Colonic mucosa (tissue), 4 donors: ENCODE results near the gene TBX5. TPM values are rescaled to one million over a fixed set of nuclear protein-coding genes. Genes with fewer than 3 reads are reported as not detected.

ENCODE experiments used
- DNase-seq: peaks from one replicate; pipeline ENCODE4 v3.0.0-alpha.2; 2020
- H3K27ac ChIP-seq: fragments of 200-600 bp; one replicate; pipeline ENCODE4 v1.8.0; 2021
- H3K27me3 ChIP-seq: fragments of 200-600 bp; one replicate; pipeline ENCODE4 v1.8.0; 2021
- H3K36me3 ChIP-seq: fragments of 200-600 bp; one replicate; pipeline ENCODE4 v1.8.0; 2021
- H3K4me1 ChIP-seq: fragments of 200-600 bp; one replicate; pipeline ENCODE4 v1.8.0; 2021; ENCODE audit warnings: mild to moderate bottlenecking
- H3K4me3 ChIP-seq: fragments of 200-600 bp; one replicate; pipeline ENCODE4 v1.8.0; 2021
- H3K9ac ChIP-seq, 2 donors: one replicate each; pipeline ENCODE4 v1.7.0; 2013; ENCODE audit warnings: control low read depth in 2 of 2, low read depth in 2 of 2, low read length in 2 of 2
- H3K9me3 ChIP-seq: fragments of 200-600 bp; one replicate; pipeline ENCODE4 v1.8.0; 2021
- CTCF ChIP-seq: fragments of 200-600 bp; IDR thresholded peaks from one replicate; pipeline ENCODE4 v1.8.0; 2022; ENCODE audit warnings: antibody characterized with exemption, mild to moderate bottlenecking
- intact Hi-C: fragments of 100-400 bp; cut with DNase I; formaldehyde crosslinking; loops from one replicate; pipeline ENCODE4 v1.14.1; 2022
- total RNA-seq, 2 donors: library from RNA; stranded (reverse); fragmentation: NEBNext Ultra II Directional in 1 of 2; extraction: Animal tissue kit (Norgen Biotek cat#: 25700) in 1 of 2; gene quantifications; one replicate each; pipeline ENCODE4 v1.2.1, GENCODE V29; 2021
- donor health status: healthy.
- donor health status: DM: no; HTN: no; CAD: no.
- donor health status: DM: no; HTN: no; CAD: no.

The TBX5 gene
- total RNA-seq, 2 donors from 2014 or later, result not detected

GRCh38 chr12:114447799-114448617, 42.1 kb upstream of the TBX5 start:
- no peak overlapping the region for H3K27ac ChIP-seq
- H3K27me3 ChIP-seq, result peaks cover 56% of the 10 kb centered on the region
- H3K4me3 ChIP-seq, result no peak overlapping the region
- intact Hi-C loops, result no loop called here
- DNase-seq, result no peak
- H3K4me1 ChIP-seq, result no peaks in the 10 kb centered on the region
- H3K9ac ChIP-seq, result no peak overlapping the region
- TF ChIP-seq CTCF, result no peak
- H3K9me3 ChIP-seq, result no peaks in the 10 kb centered on the region
- H3K36me3 ChIP-seq, result no peaks in the 10 kb centered on the region

- no peak for TF ChIP-seq CTCF
- peaks cover 56% of the 10 kb centered on the region for H3K27me3 ChIP-seq
- H3K4me1 ChIP-seq, result no peaks in the 10 kb centered on the region
- intact Hi-C loops, result no loop called here
- H3K4me3 ChIP-seq, result no peak overlapping the region
- H3K27ac ChIP-seq, result no peak overlapping the region
- no peak for DNase-seq
- H3K9ac ChIP-seq, result no peak overlapping the region
- H3K9me3 ChIP-seq, result no peaks in the 10 kb centered on the region
- no peaks in the 10 kb centered on the region for H3K36me3 ChIP-seq
These were observed 41.4 kb upstream of the TBX5 start for GRCh38 chr12:114447274-114447716.

- Histone ChIP-seq H3K9ac (no peak overlapping the region), H3K27me3 (peaks cover 62% of the 10 kb centered on the region), H3K9me3 (no peaks in the 10 kb centered on the region), H3K27ac (no peak overlapping the region), H3K36me3 (no peaks in the 10 kb centered on the region), H3K4me3 (no peak overlapping the region), H3K4me1 (no peaks in the 10 kb centered on the region)
- no peak for TF ChIP-seq CTCF
- intact Hi-C loops, result no loop called here
- DNase-seq, result no peak
These were observed 39.7 kb upstream of the TBX5 start for GRCh38 chr12:114445401-114446323.

- no peaks in the 10 kb centered on the region for H3K4me1 ChIP-seq
- intact Hi-C loops, result no loop called here
- no peak for TF ChIP-seq CTCF
- H3K9me3 ChIP-seq, result no peaks in the 10 kb centered on the region
- H3K9ac ChIP-seq, result no peak overlapping the region
- DNase-seq, result no peak
- H3K36me3 ChIP-seq, result no peaks in the 10 kb centered on the region
- H3K4me3 ChIP-seq, result no peak overlapping the region
- H3K27ac ChIP-seq, result no peak overlapping the region
- peaks cover 71% of the 10 kb centered on the region for H3K27me3 ChIP-seq
These were observed 38.7 kb upstream of the TBX5 start for GRCh38 chr12:114444422-114445279.
